A549 treated with AZD9567 at 1 μM for 4 hours (cell line): Measurements from ENCODE around the gene C1QTNF12. TPM values are rescaled to one million over a fixed set of nuclear protein-coding genes. Genes with fewer than 3 reads are reported as not detected.

Source experiments
- total RNA-seq: library from RNA; stranded (reverse); fragments of 200-300 nt; extraction: Qiagen RNA extraction; gene quantifications from 5 replicates; pipeline ENCODE4 v1.2.3, GENCODE V29; 2022; ENCODE audit not compliant: insufficient read depth

Gene C1QTNF12, protein sequence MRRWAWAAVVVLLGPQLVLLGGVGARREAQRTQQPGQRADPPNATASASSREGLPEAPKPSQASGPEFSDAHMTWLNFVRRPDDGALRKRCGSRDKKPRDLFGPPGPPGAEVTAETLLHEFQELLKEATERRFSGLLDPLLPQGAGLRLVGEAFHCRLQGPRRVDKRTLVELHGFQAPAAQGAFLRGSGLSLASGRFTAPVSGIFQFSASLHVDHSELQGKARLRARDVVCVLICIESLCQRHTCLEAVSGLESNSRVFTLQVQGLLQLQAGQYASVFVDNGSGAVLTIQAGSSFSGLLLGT
- 1.1 to 1.6 TPM (median 1.5 TPM) in 4 of 5 replicates, not detected in the other for total RNA-seq

DNA sequence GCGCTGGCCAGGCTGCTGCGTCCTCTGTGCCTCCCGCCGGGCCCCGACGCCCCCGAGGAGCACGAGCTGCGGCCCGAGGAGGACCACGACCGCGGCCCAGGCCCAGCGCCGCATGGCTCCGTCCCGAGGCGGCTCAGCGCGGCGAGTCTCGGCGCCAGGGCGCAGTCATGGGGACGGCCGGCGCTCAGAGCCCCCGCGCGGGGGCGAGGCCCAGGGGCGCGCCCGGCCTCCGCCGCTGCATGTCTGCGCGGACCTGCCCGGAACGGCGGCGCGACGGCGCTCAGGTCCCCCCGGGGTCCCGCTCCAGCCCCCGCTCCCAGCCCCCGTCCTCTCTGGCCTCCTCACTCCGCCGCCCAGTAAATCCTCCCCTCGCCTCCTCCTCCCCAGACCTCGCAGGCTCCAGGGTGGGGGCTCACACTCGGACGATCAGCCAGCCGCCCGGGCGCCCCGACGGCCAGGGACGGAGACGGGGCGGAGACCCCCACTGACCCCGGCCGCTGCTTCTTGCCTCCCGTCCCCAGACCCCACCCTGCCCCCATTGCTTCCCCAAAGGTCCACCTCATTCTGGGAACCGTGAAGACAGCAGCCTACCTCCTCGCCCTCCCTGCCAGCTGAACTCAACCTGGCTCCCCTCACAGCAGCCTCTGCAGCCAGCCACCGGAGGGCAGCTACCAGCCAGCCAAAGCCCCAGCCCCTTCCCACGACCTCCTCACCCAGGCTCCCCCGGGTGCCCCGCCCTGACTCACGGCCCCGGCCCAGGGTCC, at the start of gene C1QTNF12:
TSS of gene C1QTNF12 (minus strand) at position 146 of the 764 bp plus-strand sequence. CDS start at position 114, 32 bp downstream.

DNA sequence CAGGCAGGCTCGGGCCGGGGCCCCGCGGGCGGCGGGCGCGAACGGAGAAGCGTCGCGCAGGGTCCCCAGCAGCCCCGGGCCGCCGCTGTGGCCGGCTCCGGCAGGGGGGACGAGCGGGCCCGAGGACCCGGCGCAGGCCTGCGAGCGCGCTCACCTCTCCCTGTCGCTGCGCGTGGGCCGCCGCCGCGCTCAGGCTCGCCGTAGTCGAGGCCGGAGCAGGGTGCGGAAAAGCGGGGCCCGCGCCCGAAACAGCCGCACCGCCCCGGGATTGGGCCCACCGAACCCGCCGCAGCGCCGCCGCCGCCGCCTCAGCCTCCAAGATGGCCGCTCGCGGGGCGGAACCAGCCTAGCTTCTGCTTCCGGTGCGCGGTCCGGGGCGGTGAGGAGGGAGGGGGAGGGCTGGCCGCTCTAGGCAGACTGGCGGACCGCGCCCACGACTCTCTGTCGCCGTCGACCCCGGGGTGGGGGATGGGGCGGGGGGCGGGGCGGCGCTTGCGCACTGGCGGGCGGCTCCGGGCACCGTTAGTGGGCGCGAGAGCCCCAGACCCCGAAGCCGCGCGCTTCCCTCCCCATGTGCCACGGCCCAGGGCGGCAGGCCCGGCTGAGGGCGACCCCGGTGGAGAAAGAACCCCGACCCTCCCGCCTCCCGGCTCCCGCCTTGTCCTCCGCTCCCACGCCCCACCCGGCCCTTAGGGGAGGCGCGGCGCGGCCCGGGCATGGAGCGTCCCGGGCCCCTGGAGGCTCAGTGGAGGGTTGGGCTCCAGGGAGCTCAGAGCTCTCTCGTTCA, 27.2 kb upstream of the C1QTNF12 start, which contains the start of gene UBE2J2:
TSS of gene UBE2J2 (minus strand) at position 343 of the 787 bp plus-strand sequence. CDS start 5,862 bp downstream, outside the sequence.

DNA sequence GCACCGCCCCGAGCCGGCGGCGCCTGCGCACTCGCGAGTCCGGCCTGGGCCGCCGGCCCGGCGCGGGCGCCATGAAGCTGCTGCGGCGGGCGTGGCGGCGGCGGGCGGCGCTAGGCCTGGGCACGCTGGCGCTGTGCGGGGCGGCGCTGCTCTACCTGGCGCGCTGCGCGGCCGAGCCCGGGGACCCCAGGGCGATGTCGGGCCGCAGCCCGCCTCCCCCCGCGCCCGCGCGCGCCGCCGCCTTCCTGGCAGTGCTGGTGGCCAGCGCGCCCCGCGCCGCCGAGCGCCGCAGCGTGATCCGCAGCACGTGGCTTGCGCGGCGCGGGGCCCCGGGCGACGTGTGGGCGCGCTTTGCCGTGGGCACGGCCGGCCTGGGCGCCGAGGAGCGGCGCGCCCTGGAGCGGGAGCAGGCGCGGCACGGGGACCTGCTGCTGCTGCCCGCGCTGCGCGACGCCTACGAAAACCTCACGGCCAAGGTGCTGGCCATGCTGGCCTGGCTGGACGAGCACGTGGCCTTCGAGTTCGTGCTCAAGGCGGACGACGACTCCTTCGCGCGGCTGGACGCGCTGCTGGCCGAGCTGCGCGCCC, 14.2 kb downstream of the C1QTNF12 start, which contains the start of gene B3GALT6:
TSS of gene B3GALT6 (plus strand) at position 30 of the 588 bp plus-strand sequence. CDS start at position 72, 42 bp downstream.

DNA sequence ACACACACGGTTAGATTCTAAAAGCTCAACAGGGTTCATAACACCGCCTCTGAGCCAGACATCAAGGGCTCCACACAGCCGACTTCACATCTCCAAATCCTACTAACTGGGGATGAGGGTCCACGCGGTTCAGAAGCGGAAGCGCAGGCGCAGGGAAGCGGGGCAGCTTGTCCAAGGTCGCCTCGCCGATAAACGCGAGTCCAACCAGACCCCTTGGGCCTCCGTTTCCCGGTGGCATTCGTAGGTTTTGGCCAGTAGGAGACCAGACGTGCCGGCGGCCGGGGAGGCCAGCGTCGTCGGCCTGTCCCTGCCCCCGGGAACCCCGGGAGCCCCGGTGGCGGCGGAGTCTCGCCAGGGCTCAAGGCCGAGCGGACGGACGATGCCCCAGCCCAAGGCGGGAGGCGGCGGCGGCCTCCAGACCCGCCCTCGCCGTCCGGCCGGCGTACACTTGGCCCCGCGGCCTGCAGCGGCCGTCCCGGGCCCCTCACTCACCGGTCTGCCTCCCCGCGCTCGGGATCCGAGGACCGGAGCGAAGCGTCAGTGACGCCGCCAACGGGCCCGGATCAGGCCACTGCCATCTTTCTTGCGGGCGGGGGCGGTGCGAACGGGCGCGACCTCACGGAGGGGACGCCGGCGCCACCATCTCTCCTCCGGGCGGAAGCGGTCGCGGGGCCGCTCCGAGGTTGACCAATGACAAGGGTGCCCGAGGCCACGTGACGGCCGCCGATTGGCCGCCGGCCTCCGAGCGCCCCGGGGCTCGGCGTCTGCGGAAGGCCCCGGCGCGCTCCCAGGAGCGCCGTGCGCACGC, 14.9 kb downstream of the C1QTNF12 start, which contains the start of gene SDF4:
TSS of gene SDF4 (minus strand) at position 602 of the 808 bp plus-strand sequence. CDS start 3,229 bp downstream, outside the sequence.

DNA sequence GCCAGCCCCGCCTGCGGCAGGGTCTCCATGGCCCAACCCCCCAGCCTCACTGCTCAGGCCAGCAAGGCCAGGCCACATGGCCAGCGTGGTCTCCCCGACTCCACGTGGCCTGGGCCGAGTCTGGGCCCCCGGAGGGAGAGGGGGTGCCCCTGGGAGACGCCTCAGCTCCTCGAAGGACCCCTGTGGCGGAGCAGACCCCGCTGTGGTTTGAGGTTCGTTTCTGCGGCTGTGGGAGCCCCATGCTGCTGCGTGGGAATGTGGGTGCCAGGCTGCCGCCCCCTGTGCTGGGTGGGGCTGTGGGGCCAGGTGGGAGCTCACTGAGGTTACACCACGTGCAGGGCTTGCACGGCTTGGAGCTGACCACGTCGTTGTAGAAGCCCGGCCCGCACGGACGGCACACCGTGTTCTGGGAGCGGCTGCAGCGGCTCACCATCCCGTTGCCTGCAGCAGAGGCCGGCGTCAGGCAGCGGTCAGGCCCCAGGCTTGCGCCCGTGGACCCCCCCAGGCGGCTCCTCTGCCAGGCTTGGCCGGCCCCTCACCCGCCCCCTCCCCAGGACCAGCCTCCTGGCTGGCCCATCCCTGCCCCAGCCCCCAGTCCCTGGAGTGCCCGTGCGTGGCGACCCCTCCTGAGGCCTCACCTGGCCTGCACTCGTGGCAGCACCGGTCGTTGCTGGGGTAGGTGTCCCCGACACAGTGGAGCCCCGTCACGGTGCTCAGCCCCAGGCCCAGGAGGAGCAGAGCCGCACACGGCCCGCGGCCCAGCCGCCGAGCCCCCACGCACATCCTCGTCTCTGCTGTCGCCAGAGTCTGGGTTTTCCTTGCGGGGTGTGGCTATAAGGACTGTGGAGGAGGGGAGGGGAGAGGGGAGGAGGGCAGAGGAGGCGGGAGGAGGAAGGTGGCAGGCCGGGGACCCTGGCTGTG, 32.9 kb downstream of the C1QTNF12 start, which contains the start of gene TNFRSF4:
TSS of gene TNFRSF4 (minus strand) at position 809 of the 921 bp plus-strand sequence. CDS start at position 783, 26 bp downstream.

DNA sequence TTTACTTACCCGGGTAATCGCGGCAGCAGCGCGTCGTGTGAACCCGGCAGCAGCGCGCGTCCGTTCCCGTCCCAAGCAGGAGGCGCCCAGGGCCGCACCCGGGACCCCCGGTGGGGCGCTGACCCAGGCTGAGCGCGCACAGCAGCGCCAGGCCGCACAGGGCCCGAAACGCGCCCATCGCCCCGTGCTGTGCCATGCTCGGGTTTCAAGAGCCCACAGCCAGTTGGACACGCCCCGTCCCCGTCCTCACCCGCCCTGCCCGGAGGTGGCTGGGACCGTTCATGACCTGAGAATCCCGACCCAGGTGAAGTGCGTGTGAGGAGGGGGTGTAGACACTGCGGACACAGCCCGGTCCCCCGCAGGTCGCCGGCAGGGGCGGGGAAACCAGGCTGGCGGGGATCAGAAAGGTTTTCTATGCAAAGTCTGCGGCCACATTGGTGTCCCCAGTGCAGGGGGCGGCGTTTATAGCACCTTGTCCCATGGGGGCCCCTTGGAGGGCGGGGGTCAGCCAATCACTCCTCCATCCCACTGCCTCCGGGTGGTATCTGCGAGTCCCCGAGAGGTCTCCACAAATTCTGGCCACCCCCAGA, 40.1 kb downstream of the C1QTNF12 start, which contains the start of gene TNFRSF18:
TSS of gene TNFRSF18 (minus strand) at position 217 of the 590 bp plus-strand sequence. CDS start at position 196, 21 bp downstream.

Other genes with a start within 250 kb of the C1QTNF12 start
- 25.4 to 70.5 TPM (median 62.2 TPM) in 5 replicates for gene HES4, start 246.6 kb downstream of the C1QTNF12 start, total RNA-seq
- gene ISG15, start 233.2 kb downstream of the C1QTNF12 start, total RNA-seq, result 6.9 to 26.4 TPM (median 19.1 TPM) in 5 replicates
- 89.2 to 121 TPM (median 120 TPM) in 5 replicates for gene AGRN, start 226.6 kb downstream of the C1QTNF12 start, total RNA-seq
- 0.30 to 0.42 TPM (median 0.36 TPM) in 4 of 5 replicates, not detected in the other for gene RNF223, start 172.4 kb downstream of the C1QTNF12 start, total RNA-seq
- 8.8 to 14.5 TPM (median 12.9 TPM) in 5 replicates for gene C1orf159, start 130.6 kb downstream of the C1QTNF12 start, total RNA-seq
- gene TTLL10, start 72.8 kb downstream of the C1QTNF12 start, total RNA-seq, result not detected in 5 replicates
- gene TNFRSF18, start 40.1 kb downstream of the C1QTNF12 start, total RNA-seq, result 0.09 to 0.20 TPM (median 0.12 TPM) in 3 of 5 replicates, not detected in the others
- gene TNFRSF4, start 32.6 kb downstream of the C1QTNF12 start, total RNA-seq, result 0.07 to 0.21 TPM (median 0.10 TPM) in 3 of 5 replicates, not detected in the others
- 104 to 133 TPM (median 126 TPM) in 5 replicates for gene SDF4, start 14.7 kb downstream of the C1QTNF12 start, total RNA-seq
- 13.1 to 18.5 TPM (median 15.8 TPM) in 5 replicates for gene B3GALT6, start 14.5 kb downstream of the C1QTNF12 start, total RNA-seq
- gene UBE2J2, start 27.1 kb upstream of the C1QTNF12 start, total RNA-seq, result 44.2 to 51.4 TPM (median 48.2 TPM) in 5 replicates
- gene SCNN1D, start 33.7 kb upstream of the C1QTNF12 start, total RNA-seq, result 1.1 to 18.6 TPM (median 1.4 TPM) in 5 replicates
- 6.6 to 21.5 TPM (median 19.8 TPM) in 5 replicates for gene ACAP3, start 61.2 kb upstream of the C1QTNF12 start, total RNA-seq
- gene PUSL1, start 61.9 kb upstream of the C1QTNF12 start, total RNA-seq, result 12.9 to 26.3 TPM (median 24.1 TPM) in 5 replicates
- gene INTS11, start 77.9 kb upstream of the C1QTNF12 start, total RNA-seq, result 55.6 to 67.7 TPM (median 66.1 TPM) in 5 replicates
- gene CPTP, start 78.1 kb upstream of the C1QTNF12 start, total RNA-seq, result 18.5 to 24.0 TPM (median 22.6 TPM) in 5 replicates
- gene TAS1R3, start 84.6 kb upstream of the C1QTNF12 start, total RNA-seq, result 0.09 to 0.24 TPM (median 0.17 TPM) in 4 of 5 replicates, not detected in the other
- gene DVL1, start 102.7 kb upstream of the C1QTNF12 start, total RNA-seq, result 38.9 to 68.4 TPM (median 63.4 TPM) in 5 replicates
- 0.13 to 3.5 TPM (median 0.20 TPM) in 4 of 5 replicates, not detected in the other for gene MXRA8, start 111.8 kb upstream of the C1QTNF12 start, total RNA-seq
- gene AURKAIP1, start 128.5 kb upstream of the C1QTNF12 start, total RNA-seq, result 105 to 181 TPM (median 175 TPM) in 5 replicates
- gene CCNL2, start 152.6 kb upstream of the C1QTNF12 start, total RNA-seq, result 32.2 to 72.8 TPM (median 64.8 TPM) in 5 replicates
- 133 to 140 TPM (median 135 TPM) in 5 replicates for gene MRPL20, start 160.6 kb upstream of the C1QTNF12 start, total RNA-seq
- gene ANKRD65, start 174.6 kb upstream of the C1QTNF12 start, total RNA-seq, result 0.06 to 0.10 TPM in 2 of 5 replicates, not detected in the others
- 8.4 to 16.5 TPM (median 15.0 TPM) in 5 replicates for gene VWA1, start 189.0 kb upstream of the C1QTNF12 start, total RNA-seq
- not detected in 5 replicates for gene ATAD3C, start 203.0 kb upstream of the C1QTNF12 start, total RNA-seq
- 0.86 to 3.6 TPM (median 3.2 TPM) in 5 replicates for gene ATAD3B, start 225.0 kb upstream of the C1QTNF12 start, total RNA-seq